Subcutaneous adipose tissue (tissue), 4 donors: ENCODE results near the gene ITGB3BP. TPM values are rescaled to one million over a fixed set of nuclear protein-coding genes. Genes with fewer than 3 reads are reported as not detected.

Experiments
- CTCF ChIP-seq: fragments of 450-650 bp; IDR thresholded peaks from one replicate; pipeline ENCODE4 v1.5.1; 2016; ENCODE audit warnings: low read depth, mild to moderate bottlenecking, control low read depth, antibody characterized with exemption, moderate library complexity
- total RNA-seq, 4 donors: library from RNA; depleted of rRNA; stranded (reverse); fragments of >200 nt; gene quantifications; one replicate each; pipeline ENCODE4 v1.1.0, GENCODE V29; 2016

Gene ITGB3BP
- total RNA-seq, 4 donors from 2014 or later: 9.2 to 10.2 (median 9.9) TPM

DNA sequence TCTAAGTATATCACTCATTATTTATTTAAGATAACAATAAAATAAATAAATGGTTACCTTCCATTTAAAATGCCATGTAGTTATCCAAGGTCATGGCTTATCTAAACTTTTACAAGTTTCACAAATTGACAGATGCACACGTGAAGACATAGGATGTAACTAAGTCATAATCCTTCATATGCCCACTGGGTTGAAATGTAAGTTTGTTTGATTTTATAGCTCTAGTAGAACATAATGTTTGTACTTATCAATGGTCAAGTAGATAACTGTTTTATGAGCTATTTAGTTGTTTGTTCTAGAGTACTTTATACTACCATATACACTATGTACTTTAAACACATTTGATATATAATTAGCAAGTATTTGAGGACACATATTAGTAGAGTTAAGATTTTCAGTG is 43.0 kb downstream of the ITGB3BP start:
- TF ChIP-seq CTCF: no peak

DNA sequence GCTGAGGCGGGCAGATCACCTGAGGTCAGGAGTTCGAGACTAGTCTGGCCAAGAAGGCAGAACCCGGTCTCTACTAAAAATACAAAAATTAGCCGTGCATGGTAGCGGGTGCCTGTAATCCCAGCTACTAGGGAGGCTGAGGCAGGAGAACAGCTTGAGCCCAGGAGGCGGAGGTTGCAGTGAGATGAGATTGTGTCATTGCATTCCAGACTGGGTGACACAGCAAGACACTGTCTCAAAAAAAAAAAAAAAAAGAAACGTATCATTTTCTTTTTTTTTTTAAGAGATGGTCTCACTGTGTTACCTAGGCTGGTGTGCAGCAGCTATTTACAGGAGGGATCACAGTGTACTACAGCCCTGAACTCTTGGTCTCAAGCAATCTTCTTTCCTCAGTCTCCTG is 47.3 kb downstream of the ITGB3BP start:
- TF ChIP-seq CTCF: no peak

DNA sequence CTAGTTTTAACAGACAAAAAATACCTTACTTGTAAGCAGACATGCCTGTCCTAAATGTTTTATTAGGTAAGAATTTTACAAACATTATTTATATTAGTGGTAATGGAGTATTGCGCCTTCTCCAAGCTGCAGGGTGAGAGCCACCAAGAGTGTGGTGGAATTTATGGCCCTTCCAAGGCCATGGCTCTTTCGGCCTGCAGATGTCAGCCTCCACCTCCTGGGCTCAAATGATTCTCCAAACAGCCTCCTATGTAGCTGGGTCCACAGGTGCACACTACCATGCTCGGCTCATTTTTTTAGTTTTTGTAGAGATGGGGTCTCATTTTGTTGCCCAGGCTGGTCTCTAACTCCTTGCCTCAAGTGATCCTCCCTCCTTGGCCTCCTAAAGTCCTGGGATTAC is 56.3 kb downstream of the ITGB3BP start:
- no peak for TF ChIP-seq CTCF

DNA sequence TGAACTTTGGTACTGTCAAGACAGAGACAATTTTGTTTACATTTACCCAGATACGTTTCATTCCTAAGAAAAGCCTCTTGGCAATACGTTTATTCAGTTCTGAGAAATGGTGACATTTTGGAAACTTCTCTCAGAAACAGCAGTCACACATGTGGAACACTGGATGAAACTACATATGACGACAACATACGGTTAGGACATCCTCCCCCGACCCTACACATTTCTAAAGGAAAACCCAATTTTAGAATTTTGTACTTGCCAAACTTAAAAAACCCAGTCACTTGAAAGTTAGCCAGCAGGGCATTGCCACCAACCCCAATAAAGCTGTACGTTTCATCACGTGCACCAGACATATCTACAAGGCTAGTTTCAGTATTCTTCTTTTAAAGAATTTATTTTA is 56.8 kb downstream of the ITGB3BP start:
- no peak for TF ChIP-seq CTCF

DNA sequence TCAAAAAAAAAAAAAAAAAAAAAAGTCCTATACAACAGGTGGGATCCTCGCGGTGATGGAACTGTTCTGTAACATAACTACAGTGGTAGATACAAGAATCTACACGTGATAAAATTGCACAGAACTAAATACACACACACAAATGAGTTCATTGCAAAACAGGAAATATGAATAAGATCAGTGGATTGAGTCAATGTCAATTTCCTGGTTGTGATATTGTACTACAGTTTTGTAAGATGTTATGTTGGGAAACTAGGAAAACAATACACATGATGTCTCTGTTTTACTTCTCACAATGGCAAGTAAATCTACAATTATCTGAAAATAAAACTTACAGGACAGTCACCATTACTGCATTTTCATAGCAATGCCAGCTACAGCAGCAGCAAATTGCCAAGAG is 59.8 kb downstream of the ITGB3BP start:
- no peak for TF ChIP-seq CTCF

DNA sequence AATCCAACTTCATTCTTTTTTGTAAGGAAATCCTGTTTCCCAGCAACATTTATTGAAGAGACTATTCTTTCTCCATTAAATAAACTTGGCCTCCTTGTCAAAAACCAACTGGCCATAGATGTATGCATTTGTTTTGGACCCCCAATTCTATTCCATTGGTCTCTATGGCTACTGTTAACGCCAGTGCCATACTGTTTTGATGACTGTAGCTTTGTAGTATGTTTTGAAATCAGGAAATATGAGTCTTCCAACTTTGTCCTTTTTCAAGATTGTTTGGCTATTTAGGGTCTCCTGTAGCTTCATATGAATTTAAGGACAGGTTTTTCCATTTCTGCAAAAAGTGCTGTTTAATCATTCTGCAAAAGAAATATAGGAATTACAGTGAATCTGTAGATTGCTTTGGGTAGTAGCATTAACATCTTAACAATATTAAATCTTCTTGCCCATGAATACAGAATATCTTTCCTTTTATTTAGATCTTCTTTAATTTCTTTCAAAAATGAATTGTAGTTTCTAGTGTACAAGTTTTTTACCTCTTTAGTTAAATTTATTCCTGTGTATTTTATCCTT is 61.3 kb downstream of the ITGB3BP start:
- TF ChIP-seq CTCF: no peak

- no peak for TF ChIP-seq CTCF
Measured at GRCh38 chr1:63458750-63459149, 64.3 kb downstream of the ITGB3BP start.

DNA sequence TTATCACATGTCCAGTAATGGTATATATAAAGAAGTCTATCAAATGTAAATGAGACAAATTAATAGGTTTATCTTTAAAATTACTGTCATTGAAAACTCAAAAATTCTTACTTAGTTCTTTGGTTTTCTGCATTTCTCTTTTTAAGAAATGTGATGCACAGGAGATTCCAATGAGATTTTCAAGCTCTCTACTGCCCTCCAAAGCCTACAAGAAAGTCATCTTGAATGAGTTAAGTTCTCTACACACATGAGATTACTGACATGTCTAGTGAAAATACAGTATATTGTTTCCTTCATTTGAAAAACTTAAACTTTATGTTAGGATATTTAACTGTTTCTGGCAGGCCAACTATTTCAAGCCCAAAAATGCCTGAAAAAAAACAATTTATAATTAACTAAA is 68.8 kb downstream of the ITGB3BP start:
- no peak for TF ChIP-seq CTCF
